Panc1 (cell line): ENCODE data around the gene CFAP53. TPM values are rescaled to one million over a fixed set of nuclear protein-coding genes. Genes with fewer than 3 reads are reported as not detected.

ENCODE experiments used
- ATAC-seq: fragments of 200-7000 bp; cut with Tn5 transposase; 2 replicates; pipeline ENCODE4 v1.9.1; 2020; ENCODE audit warnings: mild to moderate bottlenecking, moderate library complexity
- BruUV-seq: library from RNA; stranded (reverse); fragments of 400-500 nt; replicated peaks from 2 replicates; lab custom pipeline; 2021; lab: Mats Ljungman, UMichigan
- CTCF ChIA-PET: fragments of 300-600 bp; sonication (Branson Sonifier 250); formaldehyde crosslinking; loops from one replicate; lab custom pipeline; 2022; ENCODE audit warnings: antibody characterized with exemption; lab: Charles Lee
- POLR2A ChIA-PET: fragments of 300-600 bp; sonication (Branson Sonifier 250); formaldehyde crosslinking; loops from one replicate; lab custom pipeline; 2022; ENCODE audit warnings: antibody characterized with exemption; lab: Charles Lee
- DNase-seq: peaks from one replicate; pipeline ENCODE4 v3.0.0-alpha.2; 2010; ENCODE audit warnings: low read depth, low spot score
- H3K27ac ChIP-seq: 2 replicates; pipeline ENCODE4 v1.5.1; 2011; ENCODE audit warnings: mild to moderate bottlenecking, low read length, inconsistent platforms
- H3K27me3 ChIP-seq: fragments of 200-500 bp; sonication (Bioruptor generic); 2 replicates; pipeline ENCODE4 v1.6.0; 2014; ENCODE audit warnings: low read length, inconsistent platforms; ENCODE audit not compliant: control insufficient read depth, insufficient read depth
- H3K36me3 ChIP-seq: fragments of 200-500 bp; sonication (Bioruptor generic); 2 replicates; pipeline ENCODE4 v1.5.1; 2014; ENCODE audit warnings: inconsistent platforms, mild to moderate bottlenecking, low read length, moderate library complexity; ENCODE audit not compliant: control insufficient read depth, insufficient read depth
- H3K4me1 ChIP-seq: 2 replicates; pipeline ENCODE4 v1.5.1; 2011; ENCODE audit warnings: inconsistent platforms, mild to moderate bottlenecking, low read length, moderate library complexity; ENCODE audit not compliant: control insufficient read depth, insufficient read depth
- H3K4me3 ChIP-seq, 2 experiments: 2 replicates each; pipeline ENCODE4 v1.5.1; 2011 to 2012; ENCODE audit warnings: low read depth in 2 of 2, low read length in 2 of 2, mild to moderate bottlenecking in 2 of 2, inconsistent platforms in 1 of 2, moderate library complexity in 1 of 2
- H3K9me3 ChIP-seq: fragments of 200-500 bp; sonication (Bioruptor generic); 2 replicates; pipeline ENCODE4 v1.5.1; 2014; ENCODE audit warnings: low read depth, mild to moderate bottlenecking, inconsistent platforms, low read length, moderate library complexity; ENCODE audit not compliant: control insufficient read depth, insufficient read depth
- POLR2AphosphoS5 ChIP-seq: IDR thresholded peaks from 2 replicates; pipeline ENCODE4 v1.6.1; 2012; ENCODE audit warnings: mild to moderate bottlenecking, low read depth, low read length, moderate library complexity
- SIN3A ChIP-seq: IDR thresholded peaks from 2 replicates; pipeline ENCODE4 v1.6.1; 2012; ENCODE audit warnings: low read depth, mild to moderate bottlenecking, low read length, moderate library complexity, borderline replicate concordance; ENCODE audit not compliant: insufficient read depth
- TCF7L2 ChIP-seq: IDR thresholded peaks from 2 replicates; pipeline ENCODE4 v1.6.1; 2011; ENCODE audit warnings: mild to moderate bottlenecking, low read depth, low read length, inconsistent platforms
- in situ Hi-C: cut with HindIII; loops from 2 replicates; pipeline ENCODE4 v1.10.0; 2016; ENCODE audit warnings: low sequenced_read_pairs, low pct_unique_long_range_greater_than_20kb
- intact Hi-C: fragments of 100-400 bp; cut with micrococcal nuclease; formaldehyde crosslinking; loops from one replicate; pipeline ENCODE4 v1.10.0; 2022; ENCODE audit not compliant: unreplicated experiment
- total RNA-seq: library from RNA; stranded (reverse); gene quantifications from one replicate; pipeline ENCODE4 v1.2.1, GENCODE V29; 2021; ENCODE audit not compliant: unreplicated experiment
- TF ChIP-seq, protein P1 (sequence below), 2 experiments: IDR thresholded peaks; 2 replicates each; pipeline ENCODE4 v1.6.1; 2011 to 2012; ENCODE audit warnings: low read depth in 2 of 2, control low read depth in 1 of 2, low read length in 1 of 2, mild to moderate bottlenecking in 1 of 2, moderate library complexity in 1 of 2; ENCODE audit not compliant: insufficient read depth in 1 of 2
- TF ChIP-seq, protein P2 (sequence below): fragments of 450-650 bp; IDR thresholded peaks from 2 replicates; pipeline ENCODE4 v1.5.1; 2017; ENCODE audit warnings: mild to moderate bottlenecking

The CFAP53 gene
- total RNA-seq, 1 experiment from 2014 or later = 0.23 TPM

DNA sequence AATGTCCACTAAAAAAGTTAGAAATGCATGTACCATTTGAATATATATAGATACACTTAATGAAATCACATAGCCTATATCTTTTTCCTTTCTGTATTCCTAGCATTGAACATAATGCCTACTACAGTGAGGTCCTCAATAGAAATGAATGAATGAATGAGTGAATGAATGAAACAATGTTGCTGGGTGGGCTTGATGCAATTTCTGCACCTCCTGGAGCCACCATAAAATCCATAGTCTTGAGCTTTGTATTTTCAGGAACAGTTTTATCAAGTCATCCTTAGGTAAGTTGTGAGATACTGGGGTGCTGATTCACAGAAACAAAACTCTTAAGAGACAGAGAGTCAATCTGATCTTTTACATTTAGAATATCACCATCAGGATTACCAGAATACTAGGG, 3.3 kb downstream of the CFAP53 start:
- in situ Hi-C loops = no loop called here
- BruUV-seq = no TSS peak
- CTCF ChIA-PET = no interaction called here
- intact Hi-C loops = no loop called here
- no peaks in the 10 kb centered on the region for H3K9me3 ChIP-seq
- no peaks in the 10 kb centered on the region; the same call in none of the 2 replicates for H3K27me3 ChIP-seq
- no peak overlapping the region for H3K27ac ChIP-seq
- DNase-seq (no peak), ATAC-seq (no peak)
- POLR2A ChIA-PET = no interaction called here
- TF ChIP-seq POLR2AphosphoS5 = no peak
- TF ChIP-seq, protein P1, sequence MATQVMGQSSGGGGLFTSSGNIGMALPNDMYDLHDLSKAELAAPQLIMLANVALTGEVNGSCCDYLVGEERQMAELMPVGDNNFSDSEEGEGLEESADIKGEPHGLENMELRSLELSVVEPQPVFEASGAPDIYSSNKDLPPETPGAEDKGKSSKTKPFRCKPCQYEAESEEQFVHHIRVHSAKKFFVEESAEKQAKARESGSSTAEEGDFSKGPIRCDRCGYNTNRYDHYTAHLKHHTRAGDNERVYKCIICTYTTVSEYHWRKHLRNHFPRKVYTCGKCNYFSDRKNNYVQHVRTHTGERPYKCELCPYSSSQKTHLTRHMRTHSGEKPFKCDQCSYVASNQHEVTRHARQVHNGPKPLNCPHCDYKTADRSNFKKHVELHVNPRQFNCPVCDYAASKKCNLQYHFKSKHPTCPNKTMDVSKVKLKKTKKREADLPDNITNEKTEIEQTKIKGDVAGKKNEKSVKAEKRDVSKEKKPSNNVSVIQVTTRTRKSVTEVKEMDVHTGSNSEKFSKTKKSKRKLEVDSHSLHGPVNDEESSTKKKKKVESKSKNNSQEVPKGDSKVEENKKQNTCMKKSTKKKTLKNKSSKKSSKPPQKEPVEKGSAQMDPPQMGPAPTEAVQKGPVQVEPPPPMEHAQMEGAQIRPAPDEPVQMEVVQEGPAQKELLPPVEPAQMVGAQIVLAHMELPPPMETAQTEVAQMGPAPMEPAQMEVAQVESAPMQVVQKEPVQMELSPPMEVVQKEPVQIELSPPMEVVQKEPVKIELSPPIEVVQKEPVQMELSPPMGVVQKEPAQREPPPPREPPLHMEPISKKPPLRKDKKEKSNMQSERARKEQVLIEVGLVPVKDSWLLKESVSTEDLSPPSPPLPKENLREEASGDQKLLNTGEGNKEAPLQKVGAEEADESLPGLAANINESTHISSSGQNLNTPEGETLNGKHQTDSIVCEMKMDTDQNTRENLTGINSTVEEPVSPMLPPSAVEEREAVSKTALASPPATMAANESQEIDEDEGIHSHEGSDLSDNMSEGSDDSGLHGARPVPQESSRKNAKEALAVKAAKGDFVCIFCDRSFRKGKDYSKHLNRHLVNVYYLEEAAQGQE (IDR thresholded peaks at IDR 0.05; ENCODE audit: insufficient read depth in 1 of 2, low read depth in 2 of 2, low read length in 1 of 2) = no peak
- no peak for TF ChIP-seq TCF7L2
- no peak for TF ChIP-seq SIN3A
- TF ChIP-seq, protein P2, sequence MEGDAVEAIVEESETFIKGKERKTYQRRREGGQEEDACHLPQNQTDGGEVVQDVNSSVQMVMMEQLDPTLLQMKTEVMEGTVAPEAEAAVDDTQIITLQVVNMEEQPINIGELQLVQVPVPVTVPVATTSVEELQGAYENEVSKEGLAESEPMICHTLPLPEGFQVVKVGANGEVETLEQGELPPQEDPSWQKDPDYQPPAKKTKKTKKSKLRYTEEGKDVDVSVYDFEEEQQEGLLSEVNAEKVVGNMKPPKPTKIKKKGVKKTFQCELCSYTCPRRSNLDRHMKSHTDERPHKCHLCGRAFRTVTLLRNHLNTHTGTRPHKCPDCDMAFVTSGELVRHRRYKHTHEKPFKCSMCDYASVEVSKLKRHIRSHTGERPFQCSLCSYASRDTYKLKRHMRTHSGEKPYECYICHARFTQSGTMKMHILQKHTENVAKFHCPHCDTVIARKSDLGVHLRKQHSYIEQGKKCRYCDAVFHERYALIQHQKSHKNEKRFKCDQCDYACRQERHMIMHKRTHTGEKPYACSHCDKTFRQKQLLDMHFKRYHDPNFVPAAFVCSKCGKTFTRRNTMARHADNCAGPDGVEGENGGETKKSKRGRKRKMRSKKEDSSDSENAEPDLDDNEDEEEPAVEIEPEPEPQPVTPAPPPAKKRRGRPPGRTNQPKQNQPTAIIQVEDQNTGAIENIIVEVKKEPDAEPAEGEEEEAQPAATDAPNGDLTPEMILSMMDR = no peak
- H3K36me3 ChIP-seq = no peaks in the 10 kb centered on the region
- no peak overlapping the region for H3K4me3 ChIP-seq
- no peaks in the 10 kb centered on the region for H3K4me1 ChIP-seq

- Histone ChIP-seq H3K9me3 (no peaks in the 10 kb centered on the region), H3K27me3 (no peaks in the 10 kb centered on the region), H3K4me1 (no peaks in the 10 kb centered on the region), H3K27ac (no peak overlapping the region), H3K4me3 (no peak overlapping the region), H3K36me3 (no peaks in the 10 kb centered on the region)
- DNase-seq = no peak
- ATAC-seq = no peak
- intact Hi-C loops = no loop called here
- no TSS peak for BruUV-seq
- in situ Hi-C loops = no loop called here
- TF ChIP-seq, protein P2 = no peak
- TF ChIP-seq SIN3A (no peak), TCF7L2 (no peak), POLR2AphosphoS5 (no peak)
- TF ChIP-seq, protein P1 (IDR thresholded peaks at IDR 0.05; ENCODE audit: insufficient read depth in 1 of 2, low read depth in 2 of 2, low read length in 1 of 2) = no peak
- POLR2A ChIA-PET = no interaction called here
- CTCF ChIA-PET = no interaction called here
Measured at GRCh38 chr18:50250935-50251334, 15.4 kb downstream of the CFAP53 start.
